ENCODE results near the gene SYS1. TPM values are rescaled to one million over a fixed set of nuclear protein-coding genes. Genes with fewer than 3 reads are reported as not detected.

The SYS1 gene
- total RNA-seq, 4 donors from 2014 or later, result 28.2 to 48.4 (median 42.5) TPM

- H3K4me3 ChIP-seq, result peak overlapping the region; percentile 52 to 65 (median 62)
- peaks cover 17 to 24% (median 22%) of the 10 kb centered on the region in 4 donors for H3K4me1 ChIP-seq
- intact Hi-C loops (cut with DNase I), result loop anchor here (1.0 to 5.0 kb wide), 4 partner anchors 33 to 398 kb away; partner anchors contain the start of gene DBNDD2
- H3K27me3 ChIP-seq, result no peaks in the 10 kb centered on the region
- peak; percentile 37 for DNase-seq (ENCODE audit: extremely low spot score)
- WGBS, result 52% methylated on average over 9 of the region's 9 CpGs
- H3K27ac ChIP-seq (replicated peaks in 1 of 4), result peak overlapping the region; percentile 80 to 87 (median 82)
- H3K36me3 ChIP-seq, result peaks cover 0 to 12% (median 7%) of the 10 kb centered on the region in 4 donors
- TF ChIP-seq POLR2AphosphoS5 (IDR thresholded peaks at IDR 0.05) (no peak), CTCF (IDR thresholded peaks at IDR 0.05) (no peak), EP300 (IDR thresholded peaks at IDR 0.05) (no peak), POLR2A (IDR thresholded peaks at IDR 0.05; ENCODE audit: low read depth) (no peak)
- no peaks in the 10 kb centered on the region for H3K9me3 ChIP-seq
Observed at GRCh38 chr20:45374101-45374467, 11.1 kb downstream of the SYS1 start.

GRCh38 chr20:45374966-45375365 is 12.0 kb downstream of the SYS1 start:
- 93% methylated on average over 14 of the region's 14 CpGs for WGBS
- H3K27ac ChIP-seq (replicated peaks in 1 of 4), result no peak overlapping the region
- H3K9me3 ChIP-seq, result no peaks in the 10 kb centered on the region
- TF ChIP-seq EP300 (IDR thresholded peaks at IDR 0.05) (no peak), POLR2A (IDR thresholded peaks at IDR 0.05; ENCODE audit: low read depth) (no peak), POLR2AphosphoS5 (IDR thresholded peaks at IDR 0.05) (no peak), CTCF (IDR thresholded peaks at IDR 0.05) (no peak)
- H3K4me3 ChIP-seq, result no peak overlapping the region
- DNase-seq (ENCODE audit: extremely low spot score), result peak; percentile 50
- no peaks in the 10 kb centered on the region for H3K27me3 ChIP-seq
- peaks cover 17 to 24% (median 22%) of the 10 kb centered on the region in 4 donors for H3K4me1 ChIP-seq
- peaks cover 0 to 12% (median 4%) of the 10 kb centered on the region in 4 donors for H3K36me3 ChIP-seq
- intact Hi-C loops (cut with DNase I), result loop anchor here (1.0 to 5.0 kb wide), 4 partner anchors 32 to 397 kb away; partner anchors contain the start of gene DBNDD2

GRCh38 chr20:45377269-45377668 is 14.3 kb downstream of the SYS1 start:
- 95% methylated on average over 9 of the region's 11 CpGs for WGBS
- intact Hi-C loops (cut with DNase I), result no loop called here
- TF ChIP-seq CTCF (IDR thresholded peaks at IDR 0.05) (no peak), EP300 (IDR thresholded peaks at IDR 0.05) (no peak), POLR2A (IDR thresholded peaks at IDR 0.05; ENCODE audit: low read depth) (no peak), POLR2AphosphoS5 (IDR thresholded peaks at IDR 0.05) (no peak)
- Histone ChIP-seq H3K36me3 (peaks cover 0 to 12% (median 4%) of the 10 kb centered on the region in 4 donors), H3K4me3 (no peak overlapping the region), H3K9me3 (no peaks in the 10 kb centered on the region), H3K4me1 (peaks cover 16 to 21% (median 19%) of the 10 kb centered on the region in 4 donors), H3K27ac (replicated peaks in 1 of 4) (no peak overlapping the region), H3K27me3 (no peaks in the 10 kb centered on the region)
- peak; percentile 55 for DNase-seq (ENCODE audit: extremely low spot score)

GRCh38 chr20:45378191-45378590 is 15.2 kb downstream of the SYS1 start, which contains the start of gene TP53TG5:
Gene TP53TG5, minus strand, starts transcription at chr20:45378325. Its CDS starts 89 bp downstream, at chr20:45378236.
- no peak within 1 kb of the TSS for H3K27ac ChIP-seq (replicated peaks in 1 of 4)
- TF ChIP-seq EP300 (IDR thresholded peaks at IDR 0.05), result no peak
- TF ChIP-seq POLR2A (IDR thresholded peaks at IDR 0.05; ENCODE audit: low read depth), result no peak
- TF ChIP-seq POLR2AphosphoS5 (IDR thresholded peaks at IDR 0.05), result no peak
- no peak for TF ChIP-seq CTCF (IDR thresholded peaks at IDR 0.05)
- intact Hi-C loops (cut with DNase I), result no loop called here
- H3K4me1 ChIP-seq, result peaks cover 6 to 11% (median 10%) of the 10 kb centered on the region in 4 donors
- no peak within 1 kb of the TSS for H3K4me3 ChIP-seq
- peak; percentile 60 for DNase-seq (ENCODE audit: extremely low spot score)
- H3K9me3 ChIP-seq, result no peaks in the 10 kb centered on the region
- 94% methylated on average over 1 of the region's 1 CpG for WGBS
- H3K27me3 ChIP-seq, result no peaks in the 10 kb centered on the region
- H3K36me3 ChIP-seq, result peaks cover 0 to 12% (median 4%) of the 10 kb centered on the region in 4 donors

- H3K36me3 ChIP-seq, result no peaks in the 10 kb centered on the region
- intact Hi-C loops (cut with DNase I), result no loop called here
- no peak overlapping the region for H3K27ac ChIP-seq (replicated peaks in 1 of 4)
- H3K4me1 ChIP-seq, result no peaks in the 10 kb centered on the region
- TF ChIP-seq EP300 (IDR thresholded peaks at IDR 0.05) (no peak), POLR2A (IDR thresholded peaks at IDR 0.05; ENCODE audit: low read depth) (no peak), CTCF (IDR thresholded peaks at IDR 0.05) (no peak), POLR2AphosphoS5 (IDR thresholded peaks at IDR 0.05) (no peak)
- DNase-seq (ENCODE audit: extremely low spot score), result no peak
- no peaks in the 10 kb centered on the region for H3K9me3 ChIP-seq
- 100% methylated on average over 1 of the region's 1 CpG for WGBS
- H3K4me3 ChIP-seq, result no peak overlapping the region
- no peaks in the 10 kb centered on the region for H3K27me3 ChIP-seq
Observed at GRCh38 chr20:45387274-45387673, 24.3 kb downstream of the SYS1 start.

Data from esophagus muscularis mucosa (tissue), 4 donors.